Measurements from ENCODE around the gene DDX17.
"Not testable (repeated sequence)": the region's sequence is repeated elsewhere in the genome, so short reads cannot be mapped to it uniquely, and the experiment has no call there.

The DDX17 gene

DNA sequence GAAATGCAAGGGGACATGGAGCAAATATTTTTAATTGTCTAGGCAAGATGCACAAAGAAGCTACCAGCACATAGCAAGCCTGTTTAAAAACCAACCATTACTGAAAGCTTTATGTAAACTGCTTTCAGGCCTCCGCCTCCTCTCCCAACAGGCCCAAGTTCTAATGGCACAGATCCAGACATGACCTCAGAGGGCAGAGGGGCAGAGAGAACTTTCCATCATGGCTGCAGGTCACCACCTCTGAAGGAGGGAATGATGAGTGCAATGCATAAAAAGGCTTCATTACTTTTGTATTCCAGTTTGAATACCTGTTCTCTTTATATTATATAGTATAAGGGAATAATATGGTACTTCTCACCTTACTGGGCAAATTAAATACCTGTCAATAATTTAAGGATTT lies 15.2 kb downstream of the DDX17 start:
- DNase-seq, result no peak

DNA sequence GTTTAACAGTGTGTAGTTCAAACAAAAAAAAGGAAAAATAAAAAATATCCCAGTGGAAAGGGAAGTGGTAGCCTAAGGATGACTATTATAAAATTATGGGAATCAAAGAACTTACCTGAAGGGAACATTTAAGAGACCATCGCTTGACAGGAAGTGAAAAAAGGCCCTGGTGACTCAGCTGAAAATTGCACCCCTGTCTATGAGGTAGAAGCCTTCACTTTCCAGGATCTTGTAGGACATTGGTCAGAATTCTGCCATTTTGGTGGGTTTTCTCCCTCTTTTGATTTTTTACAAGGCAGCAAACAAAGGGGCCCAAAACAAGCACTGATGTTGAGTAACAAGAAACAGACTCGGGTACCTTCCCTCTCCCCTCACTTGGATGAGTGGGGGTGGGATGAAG lies 15.6 kb downstream of the DDX17 start:
- no peak for DNase-seq

DNA sequence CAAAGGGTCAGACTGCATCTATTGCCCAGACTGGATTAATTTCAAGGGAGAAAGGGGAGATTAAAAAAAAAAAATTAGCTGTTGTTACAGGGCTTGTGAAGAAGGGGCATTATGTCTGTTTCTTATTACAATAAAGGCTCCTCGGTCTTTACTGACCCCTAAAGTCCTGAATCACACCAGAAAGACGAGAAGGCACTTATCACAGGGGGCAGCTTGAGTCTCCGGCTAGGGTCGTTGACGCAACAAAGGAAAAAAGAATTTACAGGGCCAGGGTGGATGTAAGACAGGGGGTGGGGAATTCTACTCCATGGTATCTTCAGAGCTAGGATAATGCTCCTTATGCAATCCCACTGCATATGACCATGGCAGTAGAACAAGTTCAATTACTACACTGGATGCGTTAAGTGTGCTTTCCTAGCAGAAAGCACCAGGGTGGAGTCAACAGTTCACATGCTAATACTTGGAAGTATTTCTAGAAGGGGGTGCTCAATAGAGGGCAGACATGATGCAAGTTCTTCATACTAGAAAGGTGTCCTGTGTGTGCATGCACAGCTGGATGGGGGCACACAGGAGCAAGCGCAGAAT lies 16.5 kb downstream of the DDX17 start:
- DNase-seq, result no peak

DNA sequence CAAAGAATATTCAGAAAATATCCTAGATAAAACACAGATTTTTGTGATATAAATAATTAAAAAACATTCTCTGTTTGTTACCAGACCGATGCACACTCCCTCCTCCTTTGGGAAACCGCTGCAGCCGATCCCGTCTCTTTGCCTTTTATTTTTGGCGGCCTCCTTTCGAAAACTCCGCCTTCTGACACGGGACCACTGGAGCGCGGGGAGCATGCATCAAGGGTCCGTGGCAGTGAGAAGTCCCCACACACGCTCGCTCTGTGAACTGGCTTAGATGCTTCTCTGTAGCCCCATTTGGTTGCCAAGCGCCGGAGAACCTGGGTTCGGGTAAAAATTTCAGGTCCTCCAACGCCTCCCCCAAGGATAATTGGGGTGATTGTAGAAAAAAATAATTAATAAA lies 17.0 kb downstream of the DDX17 start:
- no peak for DNase-seq

DNA sequence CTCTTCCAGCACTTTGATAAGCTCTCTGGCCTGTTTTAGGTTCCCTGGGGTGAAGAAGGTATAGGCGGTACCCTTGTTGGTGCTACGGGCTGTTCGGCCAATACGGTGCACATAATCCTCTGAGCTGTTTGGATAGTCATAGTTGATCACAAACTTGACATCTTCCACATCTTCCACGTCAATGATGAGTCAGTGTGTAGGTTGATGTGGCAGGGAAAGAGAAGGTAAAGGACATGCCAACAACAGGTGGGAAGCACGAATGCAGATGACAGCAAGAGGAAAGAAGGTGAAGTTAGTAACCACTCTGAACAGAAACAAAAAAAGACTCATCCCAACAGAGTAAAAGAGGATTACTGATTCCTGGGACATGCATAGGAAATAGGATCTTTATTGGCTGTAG lies 18.2 kb downstream of the DDX17 start:
- no peak for DNase-seq

DNA sequence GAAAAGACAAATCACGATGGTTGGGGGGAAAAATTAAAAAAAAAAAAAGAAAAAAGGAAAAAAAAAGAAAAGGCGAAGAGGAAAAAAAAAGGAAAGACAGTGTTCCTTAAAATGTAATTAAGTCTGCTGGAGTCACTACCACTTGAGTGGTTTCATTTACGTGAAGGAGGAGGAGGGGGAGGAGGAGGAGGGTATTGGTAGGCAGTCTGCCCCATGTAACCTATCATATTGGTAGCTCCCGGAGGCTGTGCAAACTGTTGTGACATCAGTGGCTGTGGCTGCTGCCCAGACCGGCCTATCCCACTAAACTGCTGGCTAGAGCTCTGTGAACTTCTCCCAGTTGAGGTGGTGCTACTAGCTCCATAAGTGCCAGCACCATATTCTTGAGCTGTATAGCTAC lies 20.3 kb downstream of the DDX17 start:
- no peak for DNase-seq

DNA sequence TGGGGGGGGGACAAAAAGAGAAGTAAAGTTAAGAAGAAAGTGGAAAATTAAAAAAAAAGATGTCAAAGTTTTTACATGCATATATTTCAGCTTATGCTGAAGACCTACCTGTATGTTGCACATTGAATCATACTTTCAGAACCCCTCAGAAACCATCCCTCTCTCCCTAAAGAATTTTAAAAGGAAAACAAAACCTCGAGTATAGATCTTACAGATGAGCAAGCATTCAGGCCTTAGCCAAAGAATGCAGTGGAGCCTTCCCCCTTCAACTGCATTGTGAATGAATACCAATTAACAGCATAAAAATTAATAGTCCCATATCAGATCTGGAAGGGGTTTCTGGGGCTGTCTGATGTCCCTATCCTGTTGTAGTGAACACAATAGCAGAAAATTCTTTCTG lies 21.9 kb downstream of the DDX17 start:
- no peak for DNase-seq

DNA sequence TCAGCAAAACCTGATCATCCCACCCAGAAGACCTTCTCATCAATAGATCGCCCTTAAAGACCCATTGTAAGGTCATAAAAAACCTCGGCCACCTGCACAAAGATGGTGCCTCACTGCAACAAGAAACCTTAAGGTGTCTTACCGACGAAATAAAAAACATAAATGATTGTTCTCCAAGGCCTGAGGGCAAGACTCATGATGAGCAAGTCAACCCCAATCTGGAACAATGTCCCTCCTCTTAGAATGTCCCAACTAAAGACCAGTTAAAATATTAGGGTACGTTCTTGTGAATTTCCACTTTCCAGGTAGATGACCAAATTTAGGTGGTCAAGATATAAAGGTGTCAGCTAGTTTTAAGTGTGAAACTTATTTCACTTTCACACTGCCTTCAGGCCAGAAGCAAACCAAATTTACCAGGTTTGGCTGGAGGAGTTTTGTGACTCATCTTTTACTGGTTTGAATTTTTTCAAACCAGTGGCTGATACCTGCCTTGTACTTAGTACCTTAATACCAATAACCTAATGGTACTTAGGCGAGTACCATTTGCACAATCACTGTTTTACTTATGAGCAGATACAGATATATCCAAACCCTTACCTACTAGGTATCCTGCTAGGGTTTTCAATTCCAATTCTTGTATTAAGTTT lies 23.3 kb downstream of the DDX17 start:
- no peak for DNase-seq

DNA sequence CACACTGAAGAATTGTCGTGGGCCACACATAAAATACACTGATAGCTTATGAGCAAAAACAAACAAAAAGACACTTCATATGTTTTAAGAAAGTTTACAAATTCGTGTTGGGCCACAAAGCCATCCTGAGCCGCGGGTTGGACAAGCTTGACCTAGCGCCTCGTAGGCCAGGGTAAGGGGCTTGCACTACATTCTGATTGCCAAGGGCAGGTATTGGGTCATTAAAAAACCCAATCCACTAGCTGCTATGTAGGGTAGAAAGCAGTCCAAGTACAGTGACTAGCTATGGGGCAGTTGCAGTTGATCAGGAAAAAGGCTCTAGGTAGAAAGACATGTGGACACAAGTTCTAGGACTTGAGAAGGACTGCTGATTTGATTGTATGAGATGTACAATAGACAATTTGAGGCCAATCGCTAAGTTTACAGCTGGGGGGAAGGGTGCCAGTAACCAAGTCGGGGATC lies 24.2 kb downstream of the DDX17 start:
- DNase-seq, result no peak

DNA sequence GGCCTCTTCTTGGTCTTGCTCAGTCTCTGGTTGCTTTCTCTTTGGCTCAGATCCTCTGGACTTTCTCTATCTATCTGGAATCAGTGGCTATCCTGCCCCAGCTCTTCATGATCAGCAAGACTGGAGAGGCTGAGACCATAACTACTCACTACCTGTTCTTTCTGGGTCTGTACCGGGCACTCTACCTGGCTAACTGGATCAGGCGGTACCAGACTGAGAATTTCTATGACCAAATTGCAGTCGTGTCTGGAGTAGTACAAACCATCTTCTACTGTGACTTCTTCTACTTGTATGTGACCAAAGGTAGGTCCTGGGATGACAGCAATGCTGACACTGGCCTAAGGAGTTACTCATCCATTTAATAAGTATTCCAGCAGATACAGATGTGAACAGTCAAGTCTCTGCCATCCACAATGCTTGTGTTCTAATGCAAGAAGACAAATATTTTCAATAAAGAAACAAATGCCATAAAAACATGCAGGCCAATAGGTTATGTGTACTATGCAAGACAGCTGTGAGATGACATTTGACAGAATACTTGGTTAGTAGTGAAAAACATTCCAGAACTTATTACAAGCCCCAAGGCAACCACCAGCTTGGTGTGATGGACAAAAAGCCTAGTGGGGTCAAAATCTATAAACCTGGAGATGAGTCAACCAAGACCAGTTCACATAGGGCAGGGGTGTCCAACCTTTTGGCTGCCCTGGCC lies 24.8 kb downstream of the DDX17 start:
- no peak for DNase-seq

DNA sequence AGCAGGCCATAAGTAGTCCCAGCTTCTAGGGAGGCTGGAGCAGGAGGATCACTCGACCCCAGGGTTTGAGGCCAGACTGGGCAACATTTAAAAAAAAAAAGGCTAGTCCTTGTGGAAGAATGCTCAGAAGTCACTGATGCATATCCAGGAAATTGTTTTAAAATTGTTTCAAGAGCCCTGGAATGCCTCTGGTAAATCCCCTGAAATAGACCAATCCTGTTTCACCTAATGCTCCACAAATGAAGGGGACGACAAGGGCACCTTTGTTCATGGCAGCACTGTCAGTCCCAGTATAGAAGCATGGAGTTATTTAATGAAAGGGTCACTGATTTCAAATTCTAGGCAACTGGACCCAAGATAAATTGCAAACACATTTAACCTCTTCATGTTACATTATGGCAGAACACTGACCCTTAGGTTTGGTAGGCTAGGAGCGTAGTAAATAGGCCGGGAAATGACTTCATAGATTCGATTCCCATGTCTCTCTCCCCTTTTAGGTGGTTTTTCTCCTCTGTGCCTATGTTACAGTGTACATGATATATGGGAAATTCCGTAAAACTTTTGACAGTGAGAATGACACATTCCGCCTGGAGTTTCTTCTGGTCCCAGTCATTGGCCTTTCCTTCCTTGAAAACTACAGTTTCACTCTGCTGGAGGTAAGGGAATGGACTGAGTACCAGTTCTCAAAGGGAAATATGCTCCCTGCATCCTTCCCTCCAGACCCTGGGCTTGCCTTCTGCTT lies 26.8 kb downstream of the DDX17 start:
- no peak for DNase-seq

DNA sequence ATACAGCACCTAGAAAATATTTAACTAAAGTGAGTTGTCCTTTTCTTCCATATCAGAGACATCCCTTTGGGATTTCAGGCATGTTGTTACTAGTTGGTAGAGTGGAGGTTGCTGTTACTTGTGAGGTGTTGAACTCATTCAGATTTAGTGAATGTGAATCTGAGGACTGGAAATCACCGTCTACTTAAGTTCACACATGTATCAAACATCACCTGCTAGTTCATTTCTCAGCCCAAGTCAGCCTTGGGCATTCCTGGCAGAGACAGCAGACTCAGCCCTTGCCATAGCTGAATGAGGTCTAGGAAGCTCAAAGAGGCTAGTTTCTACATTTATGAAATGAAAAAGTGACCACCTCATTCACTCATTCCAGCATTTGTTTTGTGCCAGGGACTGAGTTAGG lies 28.5 kb downstream of the DDX17 start:
- no peak for DNase-seq

DNA sequence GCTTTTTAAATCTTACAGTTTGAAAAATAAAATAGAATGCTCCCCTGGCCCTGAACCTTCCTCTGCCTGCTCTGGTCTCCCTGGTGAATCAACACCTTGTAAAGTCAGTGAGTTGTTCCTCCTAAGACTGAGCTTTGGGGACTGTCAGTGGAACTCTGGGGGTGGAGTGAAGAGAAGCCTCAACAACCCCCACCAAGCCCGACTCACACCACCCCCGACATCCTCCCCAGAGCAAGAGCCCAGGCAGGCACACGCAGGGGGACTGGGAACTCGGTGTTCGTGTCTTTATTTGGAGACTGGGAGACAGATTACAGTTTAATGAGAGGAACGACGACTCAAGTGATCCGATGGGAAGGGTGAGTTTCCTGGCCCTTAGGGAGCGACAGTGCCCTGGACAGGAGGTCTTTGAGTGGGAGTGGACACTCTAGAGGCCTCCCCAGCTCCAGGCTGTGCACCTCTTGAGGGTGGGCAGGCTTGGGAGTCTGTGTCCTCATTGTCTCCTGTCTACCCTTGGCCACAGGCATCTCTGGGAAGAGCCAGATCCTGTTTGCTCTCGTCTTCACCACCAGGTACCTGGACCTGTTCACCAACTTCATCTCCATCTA lies 32.0 kb downstream of the DDX17 start:
- no peak for DNase-seq

DNA sequence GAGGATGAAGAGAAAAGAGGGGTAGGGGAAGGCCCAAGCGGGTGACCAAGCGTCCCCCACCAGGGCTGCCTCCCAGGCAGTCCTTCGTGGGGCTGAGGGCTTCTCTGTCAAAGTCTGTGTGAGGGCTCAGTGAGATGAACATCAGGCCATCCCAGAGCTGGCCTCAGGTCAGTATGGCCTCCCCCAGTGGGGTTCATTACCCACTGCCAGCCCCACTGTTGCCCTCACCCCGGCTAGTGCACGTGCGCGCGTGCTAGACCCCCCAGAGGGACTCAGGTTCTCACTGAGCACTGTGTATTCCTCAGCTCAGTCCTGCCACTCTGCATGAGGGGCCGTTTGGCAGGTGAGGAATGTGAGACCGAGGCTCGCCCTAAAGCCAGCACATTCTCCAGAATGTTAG lies 34.9 kb downstream of the DDX17 start:
- no peak for DNase-seq

DNA sequence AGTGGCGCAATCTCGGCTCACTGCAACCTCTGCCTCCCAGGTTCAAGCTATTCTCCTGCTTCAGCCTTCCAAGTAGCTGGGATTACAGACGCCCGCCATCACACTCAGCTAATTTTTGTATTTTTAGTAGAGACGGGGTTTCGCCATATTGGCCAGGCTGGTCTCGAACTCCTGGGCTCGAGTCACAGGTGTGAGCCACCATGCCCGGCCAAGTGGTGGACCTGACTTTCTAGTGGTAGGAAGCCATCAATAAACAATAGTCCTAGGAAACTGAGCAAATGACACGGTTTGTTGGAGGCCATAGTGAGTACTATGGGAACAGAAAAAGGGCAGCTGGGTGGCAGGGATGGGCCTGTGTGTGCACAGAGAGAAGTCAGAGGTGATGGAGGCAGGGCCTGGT lies 35.9 kb downstream of the DDX17 start:
- DNase-seq, result not testable (repeated sequence)

DNA sequence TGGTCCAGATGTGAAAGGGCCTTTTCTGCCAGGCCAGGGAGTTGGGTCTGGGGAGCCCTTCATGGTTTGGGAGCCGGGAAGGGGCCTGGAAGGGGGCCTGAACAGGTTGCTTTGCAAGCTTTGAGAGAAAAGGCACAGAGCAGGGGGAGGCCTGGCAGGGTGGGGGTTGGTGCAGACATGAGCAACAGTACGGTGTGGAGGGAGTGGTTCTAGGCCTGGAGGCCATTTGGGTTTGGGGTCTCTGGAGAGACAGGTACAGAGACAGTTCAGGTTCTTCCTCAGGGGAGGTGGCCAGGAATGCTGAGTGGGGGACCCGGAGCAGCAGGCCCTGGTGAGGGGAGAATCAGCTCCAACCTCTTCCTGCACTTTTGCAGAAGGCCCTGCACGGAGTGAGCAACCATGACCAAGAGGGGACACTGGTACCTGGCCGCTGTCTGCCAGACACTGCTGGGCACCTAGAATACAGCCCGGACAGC lies 36.8 kb downstream of the DDX17 start:
- no peak for DNase-seq

DNA sequence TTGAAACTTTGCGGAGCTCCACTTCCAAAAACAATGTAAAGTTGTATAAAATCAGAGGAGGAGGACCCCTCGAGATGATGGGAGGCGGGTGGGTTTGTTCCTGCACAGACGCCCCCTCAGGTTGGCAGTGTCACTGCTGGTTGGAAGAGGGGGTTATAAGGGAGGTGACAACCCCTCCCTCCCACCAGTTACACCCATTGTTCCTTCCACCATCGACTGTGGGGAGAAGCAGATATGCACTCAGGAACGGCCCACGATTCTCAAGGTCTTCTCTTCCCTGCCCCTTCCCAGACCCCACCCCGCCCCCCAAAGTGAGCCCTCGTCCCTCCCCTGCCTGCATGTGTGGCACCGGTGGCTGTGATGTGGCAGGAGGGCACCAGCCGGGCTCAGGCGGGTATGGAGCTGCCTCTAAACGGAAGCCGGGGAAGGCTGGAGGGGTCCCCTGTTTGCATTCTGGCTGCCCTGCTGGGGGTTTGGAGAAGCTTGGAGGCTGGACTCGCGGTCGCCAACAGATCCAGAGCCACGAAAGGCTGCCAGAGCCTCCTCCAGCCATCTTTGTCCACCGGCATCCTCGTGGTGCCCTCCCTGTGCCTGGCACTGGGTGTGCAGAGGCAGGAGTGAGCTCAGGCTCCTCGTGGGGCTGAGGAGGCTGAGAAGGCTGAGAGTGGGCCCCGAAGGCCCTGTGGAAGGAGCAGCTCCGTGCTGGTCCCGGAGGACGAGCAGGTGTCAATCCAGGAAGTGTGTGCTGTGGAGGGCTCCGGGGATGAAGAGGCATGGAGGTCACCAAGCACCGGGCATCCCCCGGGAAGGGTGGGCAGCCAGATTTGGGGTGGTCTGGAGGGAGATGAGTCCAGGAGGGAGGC lies 37.4 kb downstream of the DDX17 start:
- peak; percentile 50 for DNase-seq

DNA sequence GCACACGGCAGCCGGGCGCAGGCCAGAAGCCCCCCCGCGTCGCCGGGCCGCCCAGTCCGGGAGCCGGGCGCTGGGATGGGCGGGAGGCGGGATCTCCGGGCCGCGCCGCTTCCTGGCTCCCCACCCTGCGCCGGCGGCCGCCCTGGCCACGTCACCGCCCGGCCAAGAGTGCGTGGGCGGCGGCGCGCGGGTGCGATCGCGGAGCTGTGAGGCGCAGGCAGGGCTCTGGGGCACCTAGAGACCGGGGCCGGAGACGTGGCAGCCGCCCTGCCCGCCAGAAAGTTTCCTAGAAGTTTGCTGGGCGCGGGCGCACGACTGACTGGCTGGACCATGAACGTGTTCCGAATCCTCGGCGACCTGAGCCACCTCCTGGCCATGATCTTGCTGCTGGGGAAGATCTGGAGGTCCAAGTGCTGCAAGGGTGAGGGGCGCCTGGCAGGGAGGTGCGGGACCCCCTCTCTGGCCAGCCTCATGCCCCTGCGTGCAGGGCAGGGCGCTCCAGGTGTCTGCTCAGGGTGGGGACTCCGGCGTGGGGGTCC lies 38.1 kb downstream of the DDX17 start, which contains the start of gene KDELR3:
KDELR3 (plus strand) TSS at position 193 of the 539 bp plus-strand sequence; CDS start at position 331, 138 bp downstream.
- peak; percentile 80 for DNase-seq

DNA sequence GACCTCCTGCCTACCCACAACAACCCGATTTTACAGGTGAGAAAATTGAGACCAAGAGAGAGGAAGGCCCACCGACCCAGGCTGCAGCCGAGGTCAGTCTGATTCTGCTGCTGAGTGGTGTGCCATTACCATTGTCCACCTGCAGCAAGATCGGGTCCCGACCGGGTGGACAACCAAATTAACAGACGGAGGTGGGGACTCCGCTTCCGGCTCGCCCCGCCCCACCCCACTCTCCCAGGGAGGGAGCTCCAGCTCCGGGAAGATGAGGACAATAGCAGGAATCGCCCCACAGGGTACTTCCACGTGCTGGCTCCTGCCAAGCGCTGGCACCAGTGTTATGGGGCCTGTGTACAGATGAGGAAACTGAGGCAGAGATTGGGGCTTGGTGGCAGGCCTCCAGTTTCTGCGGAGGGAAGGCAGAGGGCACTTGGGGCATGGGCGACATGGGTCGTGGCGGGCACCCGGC lies 38.6 kb downstream of the DDX17 start:
- DNase-seq, result no peak

DNA sequence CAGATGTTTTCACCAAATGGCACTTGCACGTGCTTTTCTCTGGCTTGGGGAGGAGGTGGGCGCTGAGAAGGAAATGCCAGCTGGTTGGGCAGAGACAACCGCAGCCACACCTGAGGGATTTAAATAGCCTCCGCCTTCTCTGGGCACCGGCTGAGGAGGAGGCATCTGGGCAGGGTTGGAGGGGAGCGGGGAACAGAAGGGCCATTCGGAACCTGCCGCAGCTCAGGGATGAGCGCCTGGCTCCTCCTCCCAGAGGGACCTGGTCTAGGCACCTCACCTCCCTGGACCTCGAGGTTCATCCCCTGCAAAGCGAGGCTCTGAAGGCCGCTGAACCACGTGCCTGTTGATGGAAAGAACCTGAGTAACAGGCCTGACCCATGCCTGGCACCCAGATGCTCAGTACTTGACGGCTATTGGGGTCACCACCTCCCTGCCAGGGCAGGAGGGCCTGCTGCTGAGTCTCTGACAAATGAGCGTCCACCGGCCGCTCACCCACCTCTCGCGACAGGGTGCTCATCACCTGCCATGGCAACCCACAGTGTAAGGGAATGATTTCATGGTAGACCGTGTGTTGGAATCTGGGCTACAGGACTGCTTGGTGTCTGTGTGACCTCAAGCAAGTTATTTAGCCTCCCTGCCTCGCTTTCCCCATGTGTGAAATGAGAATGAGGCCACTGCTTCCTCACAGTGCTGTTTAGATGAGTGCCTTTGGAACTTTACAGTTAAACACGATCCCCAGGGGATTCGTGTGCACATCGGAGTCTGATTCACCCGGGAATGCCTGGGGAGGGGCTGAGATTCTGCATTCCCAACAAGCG lies 40.2 kb downstream of the DDX17 start:
- peak; percentile 74 for DNase-seq
